Testis (tissue), 3 donors: ENCODE measurements around the gene WDR83. TPM values are rescaled to one million over a fixed set of nuclear protein-coding genes. Genes with fewer than 3 reads are reported as not detected.

Source experiments
- DNase-seq: peaks from one replicate; pipeline ENCODE4 v3.0.0-alpha.2; 2019
- H3K27ac ChIP-seq, 2 donors: fragments of 200-600 bp; sonication (generic); one replicate each; pipeline ENCODE4 v1.5.1; 2019
- H3K27me3 ChIP-seq: fragments of 200-600 bp; sonication (generic); one replicate; pipeline ENCODE4 v1.5.1; 2019
- H3K36me3 ChIP-seq: fragments of 200-600 bp; sonication (generic); one replicate; pipeline ENCODE4 v1.5.1; 2017; ENCODE audit warnings: low read depth; ENCODE audit errors: missing control alignments
- H3K4me1 ChIP-seq: fragments of 200-600 bp; sonication (generic); one replicate; pipeline ENCODE4 v1.5.1; 2019
- H3K4me3 ChIP-seq, 2 donors: fragments of 200-600 bp; sonication (generic); one replicate each; pipeline ENCODE4 v1.5.1; 2017 to 2019
- H3K9me3 ChIP-seq: fragments of 200-600 bp; sonication (generic); one replicate; pipeline ENCODE4 v1.5.1; 2017
- CTCF ChIP-seq, 3 experiments: fragments of 450-650 bp in 2 of 3; fragments of 200-600 bp in 1 of 3; sonication (generic) in 1 of 3; IDR thresholded peaks; one replicate each; pipeline ENCODE4 v1.5.1; 2016 to 2019; ENCODE audit warnings: antibody characterized with exemption in 3 of 3, mild to moderate bottlenecking in 2 of 3, moderate library complexity in 1 of 3
- POLR2A ChIP-seq: fragments of 450-650 bp; IDR thresholded peaks from one replicate; pipeline ENCODE4 v1.6.1; 2017; ENCODE audit warnings: antibody characterized with exemption, mild to moderate bottlenecking, moderate library complexity
- WGBS, 2 donors: methylation state at CpG; one replicate each; pipeline ENCODE4 v1.1.5; 2018; 5-methylcytosine and 5-hydroxymethylcytosine counted together
- intact Hi-C: fragments of 100-400 bp; cut with DNase I; formaldehyde crosslinking; loops from one replicate; pipeline ENCODE4 v1.15.1; 2023; ENCODE audit warnings: low total_unique reads
- polyA plus RNA-seq: library from polyadenylated mRNA; stranded (reverse); fragments of 350-450 nt; fragmentation: Illumina TruSeq; extraction: RNeasy Lipid Tissue Mini Kit (QIAGEN cat#74804); gene quantifications from one replicate; pipeline ENCODE4 v1.2.3, GENCODE V29; 2014; ENCODE audit warnings: low read depth, low replicate concordance; ENCODE audit not compliant: insufficient read depth
- total RNA-seq, 2 donors: library from RNA; depleted of rRNA; stranded (reverse); fragments of >200 nt; gene quantifications; one replicate each; pipeline ENCODE4 v1.2.3, GENCODE V29; 2016

Gene WDR83
- total and polyA plus RNA-seq, 3 donors from 2014 or later: 15.8 to 23.2 (median 18.3) TPM

- Histone ChIP-seq H3K4me1 (no peaks in the 10 kb centered on the region), H3K9me3 (no peaks in the 10 kb centered on the region), H3K36me3 (no peaks in the 10 kb centered on the region), H3K27ac (no peak overlapping the region), H3K4me3 (no peak overlapping the region), H3K27me3 (no peaks in the 10 kb centered on the region)
- TF ChIP-seq POLR2A: no peak
- no peak for TF ChIP-seq CTCF (IDR thresholded peaks at IDR 0.05)
- intact Hi-C loops: no loop called here
- no peak for DNase-seq
- WGBS, 2 donors: 90 to 91% methylated on average over 8 of the region's 8 CpGs
Measured at GRCh38 chr19:12626958-12627357, 39.6 kb upstream of the WDR83 start.

GRCh38 chr19:12628040-12629022 is 38.3 kb upstream of the WDR83 start:
- Histone ChIP-seq H3K27ac (no peak overlapping the region), H3K9me3 (no peaks in the 10 kb centered on the region), H3K4me1 (no peaks in the 10 kb centered on the region), H3K36me3 (no peaks in the 10 kb centered on the region), H3K27me3 (no peaks in the 10 kb centered on the region), H3K4me3 (no peak overlapping the region)
- DNase-seq: no peak
- TF ChIP-seq POLR2A (no peak), CTCF (IDR thresholded peaks at IDR 0.05) (no peak)
- 92 to 93% methylated on average over 17 of the region's 17 CpGs for WGBS, 2 donors
- intact Hi-C loops: no loop called here

GRCh38 chr19:12629215-12629614 is 37.4 kb upstream of the WDR83 start:
- H3K4me1 ChIP-seq: no peaks in the 10 kb centered on the region
- H3K27ac ChIP-seq: no peak overlapping the region
- H3K9me3 ChIP-seq: no peaks in the 10 kb centered on the region
- no peaks in the 10 kb centered on the region for H3K27me3 ChIP-seq
- no peaks in the 10 kb centered on the region for H3K36me3 ChIP-seq
- no peak for DNase-seq
- TF ChIP-seq POLR2A: no peak
- no peak for TF ChIP-seq CTCF (IDR thresholded peaks at IDR 0.05)
- H3K4me3 ChIP-seq: no peak overlapping the region
- intact Hi-C loops: no loop called here
- 97% methylated on average over 7 of the region's 7 CpGs for WGBS, 2 donors

GRCh38 chr19:12636631-12637030 is 30.0 kb upstream of the WDR83 start:
- no peak overlapping the region for H3K4me3 ChIP-seq
- intact Hi-C loops: no loop called here
- peaks cover 5% of the 10 kb centered on the region for H3K4me1 ChIP-seq
- H3K27ac ChIP-seq: no peak overlapping the region
- WGBS, 2 donors: 57 to 68% methylated on average over 13 of the region's 13 CpGs
- TF ChIP-seq POLR2A: no peak
- no peak for TF ChIP-seq CTCF (IDR thresholded peaks at IDR 0.05)
- H3K36me3 ChIP-seq: no peaks in the 10 kb centered on the region
- H3K9me3 ChIP-seq: no peaks in the 10 kb centered on the region
- no peaks in the 10 kb centered on the region for H3K27me3 ChIP-seq
- DNase-seq: no peak
